Measurements from ENCODE around the gene ASS1. TPM values are rescaled to one million over a fixed set of nuclear protein-coding genes. Genes with fewer than 3 reads are reported as not detected.
A peak's percentile ranks its signal among the peaks of the same experiment; 100 is the strongest.

Gene ASS1
- total RNA-seq, 1 experiment from 2014 or later: 5.8 TPM

DNA sequence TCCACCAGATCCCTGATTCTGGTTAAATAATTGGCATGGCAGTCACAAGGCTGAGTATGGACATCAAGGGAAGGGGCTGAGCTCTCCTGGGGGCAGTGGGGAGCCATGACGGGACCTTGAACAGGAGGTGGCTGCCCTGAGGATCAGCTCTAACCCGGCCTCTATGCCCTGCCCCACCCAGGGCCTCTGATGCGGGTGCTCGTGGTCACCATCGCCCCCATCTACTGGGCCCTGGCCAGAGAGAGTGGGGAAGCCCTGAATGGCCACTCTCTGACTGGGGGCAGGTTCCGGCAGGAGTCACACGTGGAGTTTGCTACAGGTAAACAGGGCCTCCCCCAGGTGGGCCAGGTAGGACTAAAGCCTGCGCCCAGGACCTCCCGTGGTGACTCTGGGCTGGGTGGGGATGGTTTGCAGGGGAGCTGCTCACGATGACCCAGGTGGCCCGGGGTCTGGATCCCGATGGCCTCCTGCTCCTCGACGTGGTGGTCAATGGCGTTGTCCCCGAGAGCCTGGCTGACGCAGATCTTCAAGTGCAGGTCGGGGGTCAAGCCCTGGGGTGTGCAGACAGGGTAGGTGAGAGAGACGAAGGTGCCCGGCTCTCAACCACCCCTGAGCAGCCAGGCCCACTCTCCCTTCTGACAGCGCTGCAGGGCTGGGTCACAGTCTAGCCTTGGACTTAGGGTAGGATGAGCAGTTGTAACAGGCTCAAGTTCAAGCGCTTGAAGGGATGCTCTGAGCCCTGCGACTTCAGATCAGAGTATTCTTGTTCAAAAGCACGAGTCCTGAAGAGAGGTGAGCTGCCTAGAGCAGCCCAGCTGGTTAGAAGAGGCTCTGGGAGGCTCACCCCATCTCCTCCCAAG lies 19.9 kb upstream of the ASS1 start:
- H3K4me1 ChIP-seq (ENCODE audit: insufficient read depth, low read length, poor library complexity, severe bottlenecking): peaks cover 31% of the 10 kb centered on the region
- ChIA-PET CTCF (no interaction called here), POLR2A (ENCODE audit: low non-redundant PET) (no interaction called here)
- no TSS peak for BruUV-seq (replicated peaks)
- intact Hi-C loops (cut with micrococcal nuclease; ENCODE audit: unreplicated experiment): loop anchor here (5.0 kb wide), 1 partner anchor 308 kb away; no protein-coding TSS in a partner anchor
- H3K36me3 ChIP-seq (ENCODE audit: insufficient read depth, low read length, poor library complexity, severe bottlenecking): no peaks in the 10 kb centered on the region
- DNase-seq (ENCODE audit: low spot score): no peak
- TF ChIP-seq, protein P1, sequence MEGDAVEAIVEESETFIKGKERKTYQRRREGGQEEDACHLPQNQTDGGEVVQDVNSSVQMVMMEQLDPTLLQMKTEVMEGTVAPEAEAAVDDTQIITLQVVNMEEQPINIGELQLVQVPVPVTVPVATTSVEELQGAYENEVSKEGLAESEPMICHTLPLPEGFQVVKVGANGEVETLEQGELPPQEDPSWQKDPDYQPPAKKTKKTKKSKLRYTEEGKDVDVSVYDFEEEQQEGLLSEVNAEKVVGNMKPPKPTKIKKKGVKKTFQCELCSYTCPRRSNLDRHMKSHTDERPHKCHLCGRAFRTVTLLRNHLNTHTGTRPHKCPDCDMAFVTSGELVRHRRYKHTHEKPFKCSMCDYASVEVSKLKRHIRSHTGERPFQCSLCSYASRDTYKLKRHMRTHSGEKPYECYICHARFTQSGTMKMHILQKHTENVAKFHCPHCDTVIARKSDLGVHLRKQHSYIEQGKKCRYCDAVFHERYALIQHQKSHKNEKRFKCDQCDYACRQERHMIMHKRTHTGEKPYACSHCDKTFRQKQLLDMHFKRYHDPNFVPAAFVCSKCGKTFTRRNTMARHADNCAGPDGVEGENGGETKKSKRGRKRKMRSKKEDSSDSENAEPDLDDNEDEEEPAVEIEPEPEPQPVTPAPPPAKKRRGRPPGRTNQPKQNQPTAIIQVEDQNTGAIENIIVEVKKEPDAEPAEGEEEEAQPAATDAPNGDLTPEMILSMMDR (conservative IDR thresholded peaks at IDR 0.05; ENCODE audit: low read depth, low read length): no peak
- TF ChIP-seq EZH2 (IDR thresholded peaks at IDR 0.05; ENCODE audit: borderline replicate concordance, low read depth, low read length, poor library complexity, severe bottlenecking): no peak
- H3K4me3 ChIP-seq (ENCODE audit: low read depth, low read length, poor library complexity, severe bottlenecking): no peak overlapping the region
- no peak overlapping the region for H3K27ac ChIP-seq (ENCODE audit: low read depth, low read length, poor library complexity, severe bottlenecking)
- H3K27me3 ChIP-seq (replicated peaks; ENCODE audit: insufficient read depth, low read depth, low read length, poor library complexity): peaks cover 20% of the 10 kb centered on the region
- no peaks in the 10 kb centered on the region for H3K9me3 ChIP-seq (ENCODE audit: low read depth, low read length, poor library complexity, severe bottlenecking)

DNA sequence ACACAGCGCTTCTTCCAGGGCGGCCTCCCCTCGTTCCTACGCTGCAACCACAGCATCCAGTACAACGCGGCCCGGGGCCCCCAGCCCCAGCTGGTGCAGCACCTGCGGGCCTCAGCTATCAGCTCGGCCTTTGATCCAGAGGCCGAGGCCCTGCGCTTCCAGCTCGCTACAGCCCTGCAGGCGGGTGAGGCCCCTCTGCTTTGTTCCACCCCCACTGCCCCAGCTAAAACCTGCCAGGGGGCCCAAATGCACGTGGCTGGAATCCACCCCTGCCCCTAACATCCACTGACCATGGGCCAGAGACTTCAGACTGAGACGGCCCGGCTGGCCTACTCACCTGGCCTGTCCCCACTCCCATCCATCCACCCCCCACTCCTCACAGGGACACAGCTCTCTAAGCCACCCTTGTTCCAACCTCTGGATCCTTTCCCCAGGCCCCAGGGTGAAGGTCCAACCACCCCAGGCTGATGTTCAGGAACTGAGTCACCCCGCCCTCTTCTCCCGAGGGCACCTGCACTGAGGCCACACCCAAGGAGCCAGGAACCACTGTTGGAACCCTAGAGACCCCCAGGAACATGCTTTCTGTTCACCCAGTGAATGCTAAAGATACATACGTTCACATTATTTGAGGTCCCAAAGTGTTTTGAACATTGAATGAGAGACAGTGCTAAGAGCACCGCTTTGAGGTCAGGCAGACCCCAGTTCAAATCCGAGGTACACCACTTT lies 18.9 kb upstream of the ASS1 start:
- TF ChIP-seq EZH2 (IDR thresholded peaks at IDR 0.05; ENCODE audit: borderline replicate concordance, low read depth, low read length, poor library complexity, severe bottlenecking): no peak
- TF ChIP-seq, protein P1 (conservative IDR thresholded peaks at IDR 0.05; ENCODE audit: low read depth, low read length): no peak
- no peaks in the 10 kb centered on the region for H3K36me3 ChIP-seq (ENCODE audit: insufficient read depth, low read length, poor library complexity, severe bottlenecking)

DNA sequence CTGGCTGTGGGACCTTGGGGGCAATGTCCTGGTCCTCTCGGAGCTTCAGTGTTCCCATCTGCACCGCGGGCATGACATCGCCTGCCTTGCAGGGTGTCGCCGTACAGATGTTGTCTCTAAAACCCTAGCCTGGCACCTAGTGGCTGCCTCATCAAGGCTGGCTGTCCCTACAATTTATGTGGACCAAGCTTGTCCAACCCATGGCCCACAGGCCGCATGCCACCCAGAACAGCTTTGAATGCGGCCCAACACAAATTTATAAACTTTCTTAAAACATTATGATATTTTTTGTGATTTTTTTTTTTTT lies 18.3 kb upstream of the ASS1 start:
- Histone ChIP-seq H3K4me3 (ENCODE audit: low read depth, low read length, poor library complexity, severe bottlenecking) (no peak overlapping the region), H3K4me1 (ENCODE audit: insufficient read depth, low read length, poor library complexity, severe bottlenecking) (peaks cover 23% of the 10 kb centered on the region), H3K27me3 (replicated peaks; ENCODE audit: insufficient read depth, low read depth, low read length, poor library complexity) (peaks cover 13% of the 10 kb centered on the region), H3K27ac (ENCODE audit: low read depth, low read length, poor library complexity, severe bottlenecking) (no peak overlapping the region), H3K9me3 (ENCODE audit: low read depth, low read length, poor library complexity, severe bottlenecking) (no peaks in the 10 kb centered on the region), H3K36me3 (ENCODE audit: insufficient read depth, low read length, poor library complexity, severe bottlenecking) (no peaks in the 10 kb centered on the region)
- intact Hi-C loops (cut with micrococcal nuclease; ENCODE audit: unreplicated experiment): no loop called here
- no peak for DNase-seq (ENCODE audit: low spot score)
- BruUV-seq (replicated peaks): no TSS peak
- TF ChIP-seq, protein P1 (conservative IDR thresholded peaks at IDR 0.05; ENCODE audit: low read depth, low read length): peak; percentile 21; the same call in 1 of the 2 replicates
- TF ChIP-seq EZH2 (IDR thresholded peaks at IDR 0.05; ENCODE audit: borderline replicate concordance, low read depth, low read length, poor library complexity, severe bottlenecking): no peak
- CTCF ChIA-PET: no interaction called here
- POLR2A ChIA-PET (ENCODE audit: low non-redundant PET): interaction anchor here (0.5 kb wide), 1 partner anchor 312 kb away, joined by 27 read pairs; no protein-coding TSS in a partner anchor

More for the DNA sequence above, 18.9 kb upstream of the ASS1 start:
- Histone ChIP-seq H3K27me3 (replicated peaks; ENCODE audit: insufficient read depth, low read depth, low read length, poor library complexity) (peaks cover 14% of the 10 kb centered on the region), H3K4me1 (ENCODE audit: insufficient read depth, low read length, poor library complexity, severe bottlenecking) (peaks cover 28% of the 10 kb centered on the region), H3K4me3 (ENCODE audit: low read depth, low read length, poor library complexity, severe bottlenecking) (no peak overlapping the region), H3K9me3 (ENCODE audit: low read depth, low read length, poor library complexity, severe bottlenecking) (no peaks in the 10 kb centered on the region), H3K27ac (ENCODE audit: low read depth, low read length, poor library complexity, severe bottlenecking) (no peak overlapping the region)
- no peak for DNase-seq (ENCODE audit: low spot score)
- POLR2A ChIA-PET (ENCODE audit: low non-redundant PET): interaction anchor here (0.5 kb wide), 1 partner anchor 312 kb away, joined by 27 read pairs; no protein-coding TSS in a partner anchor
- CTCF ChIA-PET: no interaction called here
- intact Hi-C loops (cut with micrococcal nuclease; ENCODE audit: unreplicated experiment): no loop called here
- BruUV-seq (replicated peaks): no TSS peak
